IPS-15b (cell line): Measurements from ENCODE around the gene LHFPL3.

ENCODE experiments used
- H3K27me3 ChIP-seq: one replicate; pipeline ENCODE4 v1.6.1; 2013; ENCODE audit warnings: low read length; ENCODE audit not compliant: control insufficient read depth, insufficient read depth
- H3K36me3 ChIP-seq: one replicate; pipeline ENCODE4 v1.6.1; 2013; ENCODE audit warnings: low read length; ENCODE audit not compliant: control insufficient read depth, insufficient read depth
- H3K4me1 ChIP-seq: one replicate; pipeline ENCODE4 v1.6.1; 2013; ENCODE audit warnings: mild to moderate bottlenecking, low read length; ENCODE audit not compliant: control insufficient read depth, insufficient read depth
- H3K4me3 ChIP-seq: one replicate; pipeline ENCODE4 v1.5.1; 2013; ENCODE audit warnings: low read depth, low read length
- H3K9ac ChIP-seq: one replicate; pipeline ENCODE4 v1.6.1; 2013; ENCODE audit warnings: low read depth, mild to moderate bottlenecking, low read length
- H3K9me3 ChIP-seq: one replicate; pipeline ENCODE4 v1.6.1; 2013; ENCODE audit warnings: mild to moderate bottlenecking, low read length; ENCODE audit not compliant: control insufficient read depth, insufficient read depth

Gene LHFPL3

GRCh38 chr7:104621321-104621720, 292.9 kb downstream of the LHFPL3 start:
- Histone ChIP-seq H3K9me3 (no peaks in the 10 kb centered on the region), H3K27me3 (no peaks in the 10 kb centered on the region), H3K36me3 (no peaks in the 10 kb centered on the region), H3K4me1 (no peaks in the 10 kb centered on the region), H3K4me3 (no peak overlapping the region), H3K9ac (no peak overlapping the region)

GRCh38 chr7:104625956-104626355, 297.6 kb downstream of the LHFPL3 start:
- Histone ChIP-seq H3K36me3 (no peaks in the 10 kb centered on the region), H3K4me3 (no peak overlapping the region), H3K4me1 (no peaks in the 10 kb centered on the region), H3K9me3 (no peaks in the 10 kb centered on the region), H3K27me3 (no peaks in the 10 kb centered on the region), H3K9ac (no peak overlapping the region)

GRCh38 chr7:104627516-104627915, 299.1 kb downstream of the LHFPL3 start:
- Histone ChIP-seq H3K9ac (no peak overlapping the region), H3K36me3 (no peaks in the 10 kb centered on the region), H3K27me3 (no peaks in the 10 kb centered on the region)

GRCh38 chr7:104628017-104628416, 299.6 kb downstream of the LHFPL3 start:
- Histone ChIP-seq H3K4me1 (no peaks in the 10 kb centered on the region), H3K9me3 (no peaks in the 10 kb centered on the region), H3K9ac (no peak overlapping the region), H3K4me3 (no peak overlapping the region), H3K27me3 (no peaks in the 10 kb centered on the region), H3K36me3 (no peaks in the 10 kb centered on the region)

More at GRCh38 chr7:104627516-104627915, 299.1 kb downstream of the LHFPL3 start:
- H3K4me1 ChIP-seq, result no peaks in the 10 kb centered on the region
- no peak overlapping the region for H3K4me3 ChIP-seq
- no peaks in the 10 kb centered on the region for H3K9me3 ChIP-seq

- Histone ChIP-seq H3K4me3 (no peak overlapping the region), H3K4me1 (no peaks in the 10 kb centered on the region), H3K27me3 (no peaks in the 10 kb centered on the region), H3K9me3 (no peaks in the 10 kb centered on the region), H3K36me3 (no peaks in the 10 kb centered on the region), H3K9ac (no peak overlapping the region)
Observed at GRCh38 chr7:104629408-104629807, 301.0 kb downstream of the LHFPL3 start.

GRCh38 chr7:104640506-104640905, 312.1 kb downstream of the LHFPL3 start:
- H3K9ac ChIP-seq, result no peak overlapping the region
- no peaks in the 10 kb centered on the region for H3K36me3 ChIP-seq
- H3K4me3 ChIP-seq, result no peak overlapping the region

GRCh38 chr7:104642560-104642959, 314.2 kb downstream of the LHFPL3 start:
- no peaks in the 10 kb centered on the region for H3K4me1 ChIP-seq
- H3K9ac ChIP-seq, result no peak overlapping the region
- H3K27me3 ChIP-seq, result no peaks in the 10 kb centered on the region
- H3K4me3 ChIP-seq, result no peak overlapping the region
- H3K9me3 ChIP-seq, result no peaks in the 10 kb centered on the region
- H3K36me3 ChIP-seq, result no peaks in the 10 kb centered on the region

More at GRCh38 chr7:104640506-104640905, 312.1 kb downstream of the LHFPL3 start:
- Histone ChIP-seq H3K4me1 (no peaks in the 10 kb centered on the region), H3K9me3 (no peaks in the 10 kb centered on the region), H3K27me3 (no peaks in the 10 kb centered on the region)

GRCh38 chr7:104643587-104644217, 315.3 kb downstream of the LHFPL3 start:
- H3K4me3 ChIP-seq, result no peak overlapping the region
- no peaks in the 10 kb centered on the region for H3K27me3 ChIP-seq
- no peaks in the 10 kb centered on the region for H3K9me3 ChIP-seq
- H3K9ac ChIP-seq, result no peak overlapping the region
- H3K4me1 ChIP-seq, result no peaks in the 10 kb centered on the region
- no peaks in the 10 kb centered on the region for H3K36me3 ChIP-seq

- H3K4me1 ChIP-seq, result no peaks in the 10 kb centered on the region
- H3K36me3 ChIP-seq, result no peaks in the 10 kb centered on the region
- no peaks in the 10 kb centered on the region for H3K9me3 ChIP-seq
- no peaks in the 10 kb centered on the region for H3K27me3 ChIP-seq
- no peak overlapping the region for H3K4me3 ChIP-seq
- no peak overlapping the region for H3K9ac ChIP-seq
Observed at GRCh38 chr7:104650991-104651640, 322.7 kb downstream of the LHFPL3 start.

- Histone ChIP-seq H3K36me3 (no peaks in the 10 kb centered on the region), H3K4me1 (no peaks in the 10 kb centered on the region), H3K9me3 (no peaks in the 10 kb centered on the region), H3K27me3 (no peaks in the 10 kb centered on the region), H3K4me3 (no peak overlapping the region), H3K9ac (no peak overlapping the region)
Observed at GRCh38 chr7:104652434-104652833, 324.0 kb downstream of the LHFPL3 start.

- Histone ChIP-seq H3K27me3 (no peaks in the 10 kb centered on the region), H3K9ac (no peak overlapping the region), H3K9me3 (no peaks in the 10 kb centered on the region), H3K36me3 (no peaks in the 10 kb centered on the region), H3K4me1 (no peaks in the 10 kb centered on the region), H3K4me3 (no peak overlapping the region)
Observed at GRCh38 chr7:104652865-104653264, 324.5 kb downstream of the LHFPL3 start.

- H3K9ac ChIP-seq, result no peak overlapping the region
- no peaks in the 10 kb centered on the region for H3K9me3 ChIP-seq
- no peaks in the 10 kb centered on the region for H3K27me3 ChIP-seq
- H3K4me1 ChIP-seq, result no peaks in the 10 kb centered on the region
- H3K4me3 ChIP-seq, result no peak overlapping the region
- H3K36me3 ChIP-seq, result no peaks in the 10 kb centered on the region
Observed at GRCh38 chr7:104653825-104654401, 325.5 kb downstream of the LHFPL3 start.
